Psoas muscle (tissue), 8 donors: ENCODE results near the gene RNASE3. TPM values are rescaled to one million over a fixed set of nuclear protein-coding genes. Genes with fewer than 3 reads are reported as not detected.
"Not testable (repeated sequence)": the region's sequence is repeated elsewhere in the genome, so short reads cannot be mapped to it uniquely, and the experiment has no call there.

Source experiments
- ATAC-seq, 4 donors: fragments of 200-7000 bp; cut with Tn5 transposase; one replicate each; pipeline ENCODE4 v1.9.1; 2020; ENCODE audit warnings: moderate library complexity in 3 of 4, mild to moderate bottlenecking in 2 of 4
- DNase-seq, 2 donors: peaks; one replicate each; pipeline ENCODE4 v3.0.0-alpha.2; 2020
- H3K27ac ChIP-seq: fragments of 200-600 bp; one replicate; pipeline ENCODE4 v1.8.0; 2022
- H3K27me3 ChIP-seq, 3 donors: fragments of 200-600 bp in 1 of 3; one replicate each; pipeline versions ENCODE4 v1.6.1 to v1.8.0; 2013 to 2022; ENCODE audit warnings: low read length in 2 of 3, mild to moderate bottlenecking in 2 of 3, moderate library complexity in 1 of 3; ENCODE audit not compliant: insufficient read depth in 3 of 3
- H3K36me3 ChIP-seq, 2 donors: fragments of 200-600 bp in 1 of 2; one replicate each; pipeline versions ENCODE4 v1.6.1 to v1.8.0; 2013 to 2022; ENCODE audit warnings: low read depth in 1 of 2, mild to moderate bottlenecking in 1 of 2, moderate library complexity in 1 of 2; ENCODE audit not compliant: insufficient read depth in 1 of 2
- H3K4me1 ChIP-seq: fragments of 200-600 bp; one replicate; pipeline ENCODE4 v1.8.0; 2022
- H3K4me3 ChIP-seq: fragments of 200-600 bp; one replicate; pipeline ENCODE4 v1.8.0; 2022; ENCODE audit warnings: mild to moderate bottlenecking
- H3K9me3 ChIP-seq: fragments of 200-600 bp; one replicate; pipeline ENCODE4 v1.8.0; 2022
- CTCF ChIP-seq: fragments of 200-600 bp; IDR thresholded peaks from one replicate; pipeline ENCODE4 v1.8.0; 2022; ENCODE audit warnings: antibody characterized with exemption
- WGBS, 3 donors: extraction: QIAGEN DNeasy Blood & Tissue Kit; methylation state at CpG; one replicate each; pipeline versions ENCODE4 v1.1.6 to v1.1.7; 2013; 5-methylcytosine and 5-hydroxymethylcytosine counted together
- intact Hi-C, 2 donors: fragments of 100-400 bp; cut with DNase I; formaldehyde crosslinking; loops; one replicate each; pipeline versions ENCODE4 v1.11.0 to v1.14.2; 2022
- polyA plus RNA-seq, 3 donors: library from polyadenylated mRNA; stranded (reverse); fragments of 200-250 nt; gene quantifications; one replicate each; pipeline ENCODE4 v1.2.3, GENCODE V29; 2013
- total RNA-seq, 4 donors: library from RNA; stranded (reverse); fragmentation: NEBNext Ultra II Directional in 2 of 4; extraction: Animal tissue kit (Norgen Biotek cat#: 25700) in 2 of 4; gene quantifications; one replicate each; pipeline versions ENCODE4 v1.2.1 to v1.2.4, GENCODE V29; 2021 to 2023
- donor health status: healthy with polysubstance abuse.
- donor health status: DM: no; HTN: no; CAD: no; lungs with moderate emphysema.
- donor health status: Bipolar disorder and iron deficiency.
- donor health status: healthy.
- donor health status: DM: yes; HTN: yes; CAD: no.
- donor health status: DM: no; HTN: no; CAD: no.
- donor health status: DM: no; HTN: no; CAD: no.
- donor health status: DM: yes; HTN: yes; CAD: no.

RNASE3 gene
- total and polyA plus RNA-seq, 7 donors: 0.05 to 0.51 TPM; not detected in 5

GRCh38 chr14:20904393-20905029, 13.3 kb downstream of the RNASE3 start:
- DNase-seq (no peak), ATAC-seq (no peak)
- Histone ChIP-seq H3K36me3 (no peaks in the 10 kb centered on the region), H3K4me3 (no peak overlapping the region), H3K27ac (no peak overlapping the region), H3K9me3 (no peaks in the 10 kb centered on the region), H3K27me3 (no peaks in the 10 kb centered on the region), H3K4me1 (no peaks in the 10 kb centered on the region)
- no peak for TF ChIP-seq CTCF
- intact Hi-C loops: no loop called here
- WGBS, 3 donors: 55 to 74% (median 69%) methylated on average over 4 of the region's 4 CpGs

- ATAC-seq (no peak), DNase-seq (no peak)
- no peak for TF ChIP-seq CTCF
- 72 to 82% (median 73%) methylated on average over 2 of the region's 2 CpGs for WGBS, 3 donors
- H3K4me1 ChIP-seq: no peaks in the 10 kb centered on the region
- H3K27me3 ChIP-seq: no peaks in the 10 kb centered on the region
- intact Hi-C loops: no loop called here
- H3K27ac ChIP-seq: no peak overlapping the region
- H3K9me3 ChIP-seq: no peaks in the 10 kb centered on the region
- no peaks in the 10 kb centered on the region for H3K36me3 ChIP-seq
- H3K4me3 ChIP-seq: no peak overlapping the region
Measured at GRCh38 chr14:20905676-20906075, 14.5 kb downstream of the RNASE3 start.

- DNase-seq (no peak), ATAC-seq (no peak)
- Histone ChIP-seq H3K4me1 (no peaks in the 10 kb centered on the region), H3K27ac (no peak overlapping the region), H3K4me3 (no peak overlapping the region), H3K27me3 (no peaks in the 10 kb centered on the region), H3K36me3 (no peaks in the 10 kb centered on the region), H3K9me3 (no peaks in the 10 kb centered on the region)
- TF ChIP-seq CTCF: no peak
- WGBS, 3 donors: 90 to 100% (median 94%) methylated on average over 1 of the region's 1 CpG
- intact Hi-C loops: no loop called here
Measured at GRCh38 chr14:20907214-20907613, 16.0 kb downstream of the RNASE3 start.

- intact Hi-C loops, DNase-seq, H3K36me3 ChIP-seq, H3K4me1 ChIP-seq, H3K27ac ChIP-seq, ATAC-seq, H3K4me3 ChIP-seq, H3K27me3 ChIP-seq, H3K9me3 ChIP-seq: not testable (repeated sequence)
- WGBS, 3 donors: 67 to 80% (median 76%) methylated on average over 12 to 14 of the region's 14 CpGs
Measured at GRCh38 chr14:20910822-20911221, 19.6 kb downstream of the RNASE3 start.

- H3K4me3 ChIP-seq, ATAC-seq, H3K36me3 ChIP-seq, H3K4me1 ChIP-seq, intact Hi-C loops, H3K27ac ChIP-seq, H3K9me3 ChIP-seq: not testable (repeated sequence)
- peaks cover 0 to 12% (median 0%) of the 10 kb centered on the region in 3 donors for H3K27me3 ChIP-seq
- 69 to 82% (median 73%) methylated on average over 9 to 11 of the region's 11 CpGs for WGBS, 3 donors
- DNase-seq: peak; percentile 22 to 53
Measured at GRCh38 chr14:20919038-20919756, 28.0 kb downstream of the RNASE3 start.

- DNase-seq, ATAC-seq, H3K36me3 ChIP-seq, H3K4me1 ChIP-seq, H3K9me3 ChIP-seq, intact Hi-C loops, H3K4me3 ChIP-seq, H3K27ac ChIP-seq: not testable (repeated sequence)
- 12 to 23% (median 18%) methylated on average over 2 of the region's 2 CpGs for WGBS, 3 donors
- peaks cover 0 to 12% (median 0%) of the 10 kb centered on the region in 3 donors for H3K27me3 ChIP-seq
Measured at GRCh38 chr14:20923766-20924297, 32.6 kb downstream of the RNASE3 start.
